Upper lobe of left lung (tissue), 6 donors: ENCODE results near the gene BMERB1. TPM values are rescaled to one million over a fixed set of nuclear protein-coding genes. Genes with fewer than 3 reads are reported as not detected.

Experiments used
- ATAC-seq, 2 donors: fragments of 200-7000 bp; cut with Tn5 transposase; one replicate each; pipeline ENCODE4 v1.9.1; 2022; ENCODE audit warnings: mild to moderate bottlenecking in 2 of 2, moderate library complexity in 2 of 2; ENCODE audit not compliant: low FRiP score in 2 of 2
- DNase-seq, 2 donors: peaks; one replicate each; pipeline ENCODE4 v3.0.0-alpha.2; 2019 to 2020
- H3K27ac ChIP-seq, 4 donors: fragments of 200-600 bp; sonication (generic); one replicate each; pipeline ENCODE4 v1.5.1; 2016 to 2019
- H3K27me3 ChIP-seq, 4 donors: fragments of 200-600 bp; sonication (generic); one replicate each; pipeline ENCODE4 v1.5.1; 2017 to 2019
- H3K36me3 ChIP-seq, 4 donors: fragments of 200-600 bp; sonication (generic); one replicate each; pipeline ENCODE4 v1.5.1; 2016 to 2019
- H3K4me1 ChIP-seq, 4 donors: fragments of 200-600 bp; sonication (generic); one replicate each; pipeline ENCODE4 v1.5.1; 2018 to 2019
- H3K4me3 ChIP-seq, 4 donors: fragments of 200-600 bp; sonication (generic); one replicate each; pipeline ENCODE4 v1.5.1; 2017 to 2019; ENCODE audit warnings: mild to moderate bottlenecking in 2 of 4, moderate library complexity in 1 of 4
- H3K9me3 ChIP-seq, 4 donors: fragments of 200-600 bp; sonication (generic); one replicate each; pipeline ENCODE4 v1.5.1; 2018 to 2019
- CTCF ChIP-seq, 6 experiments: fragments of 450-650 bp in 4 of 6; fragments of 200-600 bp in 2 of 6; sonication (generic) in 2 of 6; IDR thresholded peaks; one replicate each; pipeline ENCODE4 v1.5.1; 2016 to 2019; ENCODE audit warnings: antibody characterized with exemption in 6 of 6
- EP300 ChIP-seq, 4 donors: sonication (generic); formaldehyde crosslinking; IDR thresholded peaks; one replicate each; pipeline ENCODE4 v1.5.1; 2017; ENCODE audit warnings: antibody characterized with exemption in 4 of 4, control low read depth in 2 of 4
- POLR2A ChIP-seq, 4 donors: fragments of 450-650 bp; IDR thresholded peaks; one replicate each; pipeline ENCODE4 v1.5.1; 2016 to 2017; ENCODE audit warnings: antibody characterized with exemption in 4 of 4, mild to moderate bottlenecking in 2 of 4
- POLR2AphosphoS5 ChIP-seq, 2 donors: sonication (generic); formaldehyde crosslinking; IDR thresholded peaks; one replicate each; pipeline ENCODE4 v1.5.1; 2017; ENCODE audit warnings: antibody characterized with exemption in 2 of 2
- WGBS, 2 donors: methylation state at CpG; one replicate each; pipeline ENCODE4 v1.1.5; 2017 to 2018; 5-methylcytosine and 5-hydroxymethylcytosine counted together
- total RNA-seq, 6 donors: library from RNA; depleted of rRNA in 4 of 6; stranded (reverse); fragments of >200 nt in 4 of 6; gene quantifications; one replicate each; pipeline versions ENCODE4 v1.1.0 to v1.2.1, GENCODE V29; 2016 to 2021
- donor health status: DM: no; HTN: no; CAD: no; lungs with moderate emphysema.
- donor health status: DM: no; HTN: yes; CAD: no; lungs with severe emphysema.

Gene BMERB1
- total RNA-seq, 6 donors from 2014 or later: 5.2 to 27.6 (median 16.1) TPM

- Histone ChIP-seq H3K4me1 (peaks cover 0 to 4% (median under 1%) of the 10 kb centered on the region in 4 donors), H3K27ac (no peak overlapping the region), H3K9me3 (no peaks in the 10 kb centered on the region), H3K27me3 (no peaks in the 10 kb centered on the region), H3K36me3 (peaks cover 24 to 91% (median 55%) of the 10 kb centered on the region in 4 donors), H3K4me3 (no peak overlapping the region)
- no peak for TF ChIP-seq POLR2A (IDR thresholded peaks at IDR 0.05)
- TF ChIP-seq POLR2AphosphoS5 (IDR thresholded peaks at IDR 0.05): no peak
- WGBS, 2 donors: 100% methylated on average over 2 of the region's 2 CpGs
- no peak for ATAC-seq
- no peak for DNase-seq
Observed at GRCh38 chr16:15631730-15632409, 197.5 kb downstream of the BMERB1 start.

GRCh38 chr16:15635926-15636325 lies 201.5 kb downstream of the BMERB1 start:
- ATAC-seq: no peak

GRCh38 chr16:15636392-15636873 lies 202.0 kb downstream of the BMERB1 start:
- no peak for ATAC-seq
- Histone ChIP-seq H3K4me3 (no peak overlapping the region), H3K9me3 (no peaks in the 10 kb centered on the region), H3K27me3 (no peaks in the 10 kb centered on the region), H3K27ac (peak overlapping the region in 2 of 4 donors; percentile 26 to 48), H3K36me3 (peaks cover 42 to 80% (median 58%) of the 10 kb centered on the region in 4 donors), H3K4me1 (peaks cover 12 to 22% (median 16%) of the 10 kb centered on the region in 4 donors)
- TF ChIP-seq POLR2AphosphoS5 (IDR thresholded peaks at IDR 0.05): no peak
- TF ChIP-seq CTCF (IDR thresholded peaks at IDR 0.05): no peak
- no peak for DNase-seq

More at GRCh38 chr16:15635926-15636325, 201.5 kb downstream of the BMERB1 start:
- H3K36me3 ChIP-seq: peaks cover 42 to 85% (median 63%) of the 10 kb centered on the region in 4 donors
- WGBS, 2 donors: 94 to 95% methylated on average over 8 to 9 of the region's 9 CpGs
- no peak for DNase-seq
- H3K9me3 ChIP-seq: no peaks in the 10 kb centered on the region
- H3K4me3 ChIP-seq: no peak overlapping the region
- peak overlapping the region in 2 of 4 donors; percentile 14 to 26 for H3K27ac ChIP-seq
- TF ChIP-seq POLR2A (IDR thresholded peaks at IDR 0.05): no peak
- TF ChIP-seq CTCF (IDR thresholded peaks at IDR 0.05): no peak
- no peak for TF ChIP-seq EP300 (IDR thresholded peaks at IDR 0.05)
- TF ChIP-seq POLR2AphosphoS5 (IDR thresholded peaks at IDR 0.05): no peak
- no peaks in the 10 kb centered on the region for H3K27me3 ChIP-seq
- peaks cover 7 to 17% (median 11%) of the 10 kb centered on the region in 4 donors for H3K4me1 ChIP-seq

Other genes with a start within 250 kb of the BMERB1 start
- gene NPIPA5, start 56.3 kb upstream of the BMERB1 start, total RNA-seq: 10 to 100 TPM in 2 of 6 donors, 1 to 10 TPM in 4; 5.2 to 17.3 (median 9.6) TPM
- 1 to 10 TPM; 1.2 to 7.6 (median 2.4) TPM for gene MPV17L, start 38.8 kb upstream of the BMERB1 start, total RNA-seq
- gene MARF1, start 208.6 kb downstream of the BMERB1 start, total RNA-seq: 10 to 100 TPM; 27.2 to 94.3 (median 71.3) TPM
- 10 to 100 TPM; 19.5 to 63.9 (median 37.0) TPM for gene NDE1, start 215.7 kb downstream of the BMERB1 start, total RNA-seq